Measurements from ENCODE around the gene NPAS3. TPM values are rescaled to one million over a fixed set of nuclear protein-coding genes. Genes with fewer than 3 reads are reported as not detected.
"Not testable (repeated sequence)": the region's sequence is repeated elsewhere in the genome, so short reads cannot be mapped to it uniquely, and the experiment has no call there.

The NPAS3 gene
- total RNA-seq, 4 donors from 2014 or later, result 0.51 to 15.2 (median 6.6) TPM

GRCh38 chr14:33085799-33086198 is 147.1 kb downstream of the NPAS3 start:
- Histone ChIP-seq H3K9me3 (peaks cover 0 to 4% of the 10 kb centered on the region in 2 donors), H3K36me3 (no peaks in the 10 kb centered on the region), H3K27ac (no peak overlapping the region), H3K4me3 (no peak overlapping the region), H3K27me3 (no peaks in the 10 kb centered on the region), H3K4me1 (no peaks in the 10 kb centered on the region)
- no peak for DNase-seq
- intact Hi-C loops (cut with DNase I; ENCODE audit: low total_unique reads), result no loop called here
- no peak for TF ChIP-seq CTCF (IDR thresholded peaks at IDR 0.05)
- TF ChIP-seq POLR2A (IDR thresholded peaks at IDR 0.05), result no peak

GRCh38 chr14:33088274-33088673 is 149.6 kb downstream of the NPAS3 start:
- intact Hi-C loops (cut with DNase I; ENCODE audit: low total_unique reads); DNase-seq; H3K36me3 ChIP-seq; H3K9me3 ChIP-seq; H3K27ac ChIP-seq; H3K4me1 ChIP-seq; H3K4me3 ChIP-seq; H3K27me3 ChIP-seq: not testable (repeated sequence)

GRCh38 chr14:33098016-33098415 is 159.3 kb downstream of the NPAS3 start:
- TF ChIP-seq CTCF (IDR thresholded peaks at IDR 0.05), result no peak
- no peak for TF ChIP-seq POLR2A (IDR thresholded peaks at IDR 0.05)

GRCh38 chr14:33103489-33103888 is 164.8 kb downstream of the NPAS3 start:
- no peak for TF ChIP-seq POLR2A (IDR thresholded peaks at IDR 0.05)
- no peak for TF ChIP-seq CTCF (IDR thresholded peaks at IDR 0.05)
- DNase-seq, result no peak
- Histone ChIP-seq H3K4me3 (no peak overlapping the region), H3K27ac (no peak overlapping the region), H3K9me3 (no peaks in the 10 kb centered on the region), H3K4me1 (no peaks in the 10 kb centered on the region), H3K27me3 (no peaks in the 10 kb centered on the region), H3K36me3 (no peaks in the 10 kb centered on the region)
- intact Hi-C loops (cut with DNase I; ENCODE audit: low total_unique reads), result no loop called here

More at GRCh38 chr14:33098016-33098415, 159.3 kb downstream of the NPAS3 start:
- no peaks in the 10 kb centered on the region for H3K4me1 ChIP-seq
- no peak overlapping the region for H3K4me3 ChIP-seq
- intact Hi-C loops (cut with DNase I; ENCODE audit: low total_unique reads), result no loop called here
- no peak for DNase-seq
- no peak overlapping the region for H3K27ac ChIP-seq
- no peaks in the 10 kb centered on the region for H3K36me3 ChIP-seq
- H3K27me3 ChIP-seq, result no peaks in the 10 kb centered on the region
- H3K9me3 ChIP-seq, result no peaks in the 10 kb centered on the region

GRCh38 chr14:33103966-33104365 is 165.3 kb downstream of the NPAS3 start:
- intact Hi-C loops (cut with DNase I; ENCODE audit: low total_unique reads), result no loop called here
- no peak for DNase-seq
- no peak for TF ChIP-seq POLR2A (IDR thresholded peaks at IDR 0.05)
- no peak for TF ChIP-seq CTCF (IDR thresholded peaks at IDR 0.05)
- H3K9me3 ChIP-seq, result no peaks in the 10 kb centered on the region
- no peaks in the 10 kb centered on the region for H3K27me3 ChIP-seq
- no peaks in the 10 kb centered on the region for H3K36me3 ChIP-seq
- H3K4me1 ChIP-seq, result no peaks in the 10 kb centered on the region
- no peak overlapping the region for H3K4me3 ChIP-seq
- H3K27ac ChIP-seq, result no peak overlapping the region

Measured in uterus (tissue), 4 donors.